K562 (cell line): ENCODE measurements around the gene MTIF3. TPM values are rescaled to one million over a fixed set of nuclear protein-coding genes. Genes with fewer than 3 reads are reported as not detected.

Source experiments
- ATAC-seq: fragments of 200-7000 bp; cut with Tn5 transposase; 3 replicates; pipeline ENCODE4 v1.9.1; 2020; ENCODE audit warnings: moderate library complexity
- BruUV-seq: library from RNA; stranded (reverse); fragments of 400-500 nt; replicated peaks from 2 replicates; lab custom pipeline; 2021; lab: Mats Ljungman, UMichigan
- CTCF ChIA-PET: fragments of 300-600 bp; formaldehyde crosslinking; extraction: SDS; loops from one replicate; lab custom pipeline; 2021; ENCODE audit warnings: low intra/inter-chr PET ratio; lab: Yijun Ruan, JAX
- POLR2A ChIA-PET: fragments of 300-600, 350-650 bp; sonication (Branson Sonifier 250); formaldehyde crosslinking; extraction: SDS; loops from one replicate; lab custom pipeline; 2021; ENCODE audit warnings: antibody characterized with exemption, inconsistent platforms; lab: Yijun Ruan, JAX
- DNase-seq, 4 experiments: peaks; one replicate each; pipeline versions ENCODE4 v3.0.0 to v3.0.0-alpha.2; 2011 to 2018; ENCODE audit warnings: low spot score in 3 of 4, mixed read lengths in 3 of 4; ENCODE audit errors: extremely low read depth in 1 of 4
- FAIRE-seq: peaks from 2 replicates; lab custom pipeline; 2011; peaks lifted over from hg19 to GRCh38; lab: Jason Lieb, UNC
- H2AFZ ChIP-seq: 2 replicates; pipeline ENCODE4 v1.6.0; 2011; ENCODE audit warnings: low read depth, low read length, control low read depth, inconsistent platforms
- H3K27ac ChIP-seq: fragments of 200-600 bp; 3 replicates; pipeline ENCODE4 v1.8.0; 2011; ENCODE audit warnings: low read depth, mild to moderate bottlenecking, control low read depth, inconsistent platforms, low read length, moderate library complexity, mixed read lengths; ENCODE audit errors: extremely low read depth
- H3K27me3 ChIP-seq, 2 experiments: fragments of 300-600 bp in 1 of 2; 2 replicates in 1 of 2; 3 replicates in 1 of 2; pipeline versions ENCODE4 v1.6.0 to v1.8.0; 2011; ENCODE audit warnings: inconsistent platforms in 2 of 2, low read length in 2 of 2, mild to moderate bottlenecking in 1 of 2, mixed read lengths in 1 of 2, moderate library complexity in 1 of 2; ENCODE audit not compliant: control insufficient read depth in 2 of 2, insufficient read depth in 2 of 2
- H3K36me3 ChIP-seq: fragments of 300-600 bp; 3 replicates; pipeline ENCODE4 v1.8.0; 2011; ENCODE audit warnings: mild to moderate bottlenecking, low read length, inconsistent platforms; ENCODE audit not compliant: control insufficient read depth, insufficient read depth
- H3K4me1 ChIP-seq, 2 experiments: fragments of 200-600 bp in 1 of 2; replicated peaks in 1 of 2; 2 replicates in 1 of 2; 3 replicates in 1 of 2; pipeline versions ENCODE4 v1.5.1 to v1.8.0; 2011; ENCODE audit warnings: inconsistent platforms in 2 of 2, low read length in 2 of 2, mild to moderate bottlenecking in 1 of 2, mixed read lengths in 1 of 2, moderate library complexity in 1 of 2; ENCODE audit not compliant: control insufficient read depth in 2 of 2, insufficient read depth in 2 of 2
- H3K4me2 ChIP-seq: 2 replicates; pipeline ENCODE4 v1.6.1; 2011; ENCODE audit warnings: low read length, control low read depth, inconsistent platforms, mixed read lengths; ENCODE audit not compliant: insufficient read depth
- H3K4me3 ChIP-seq: fragments of 200-600 bp; sonication (generic), shearing (Covaris generic); 2 replicates; pipeline ENCODE4 v1.5.1; 2016; ENCODE audit warnings: control low read depth, inconsistent platforms
- H3K79me2 ChIP-seq: fragments of 200-600 bp; 3 replicates; pipeline ENCODE4 v1.8.0; 2011; ENCODE audit warnings: low read length, inconsistent platforms; ENCODE audit not compliant: control insufficient read depth, insufficient read depth
- H3K9ac ChIP-seq, 2 experiments: 2 replicates each; pipeline versions ENCODE4 v1.6.0 to v1.6.1; 2011; ENCODE audit warnings: low read depth in 2 of 2, low read length in 2 of 2, control low read depth in 1 of 2, inconsistent platforms in 1 of 2, mild to moderate bottlenecking in 1 of 2, mixed read lengths in 1 of 2; ENCODE audit not compliant: insufficient read depth in 1 of 2
- H3K9me1 ChIP-seq: one replicate; pipeline ENCODE4 v1.6.0; 2011; ENCODE audit warnings: inconsistent platforms, mild to moderate bottlenecking, low read length, moderate library complexity; ENCODE audit not compliant: control insufficient read depth, insufficient read depth
- H3K9me3 ChIP-seq: replicated peaks from 2 replicates; pipeline ENCODE4 v1.5.1; 2011; ENCODE audit warnings: low read depth, low read length, inconsistent platforms; ENCODE audit not compliant: control insufficient read depth, insufficient read depth
- H4K20me1 ChIP-seq: replicated peaks from 2 replicates; pipeline ENCODE4 v1.6.1; 2011; ENCODE audit warnings: low read length, inconsistent platforms, mixed read lengths; ENCODE audit not compliant: control insufficient read depth, insufficient read depth
- ARNT ChIP-seq, 2 experiments: fragments of 450-650 bp; IDR thresholded peaks; 2 replicates each; pipeline ENCODE4 v1.6.1; 2016; ENCODE audit warnings: mild to moderate bottlenecking in 1 of 2
- CLOCK ChIP-seq: fragments of 250-450 bp; sonication (Bioruptor Pico); IDR thresholded peaks from 2 replicates; pipeline ENCODE4 v1.4.0; 2020; ENCODE audit warnings: mild to moderate bottlenecking, moderate library complexity, borderline replicate concordance
- SETDB1 ChIP-seq: IDR thresholded peaks from one replicate; pipeline ENCODE4 v1.6.1; 2012; ENCODE audit warnings: low read length, control low read depth, inconsistent platforms
- ZNF316 ChIP-seq: fragments of 450-650 bp; IDR thresholded peaks from 2 replicates; pipeline ENCODE4 v1.6.1; 2016
- WGBS: fragments of 100-300 bp; shearing (Covaris generic); methylation state at CpG from one replicate; pipeline ENCODE4 v1.1.6; 2016; ENCODE audit warnings: low coverage, mixed read lengths; ENCODE audit not compliant: insufficient coverage; ENCODE audit errors: missing lambda C conversion rate; 5-methylcytosine and 5-hydroxymethylcytosine counted together
- in situ Hi-C: fragments of 300-500 bp; cut with MboI; formaldehyde crosslinking; loops from 4 replicates; pipeline ENCODE4 v1.15.0; 2018; ENCODE audit warnings: inconsistent platforms, mixed read lengths
- intact Hi-C: fragments of 100-400 bp; cut with micrococcal nuclease; formaldehyde crosslinking; loops from 2 replicates; pipeline ENCODE4 v1.14.2; 2022
- polyA plus RNA-seq, 8 experiments: library from polyadenylated mRNA; depleted of rRNA in 4 of 8; stranded (reverse) in 5 of 8; unstranded in 3 of 8; fragments of >200 nt; fragmentation: Nextera tagmentation in 2 of 8; fragmentation: Illumina TruSeq in 1 of 8; extraction: Ambion mirVana in 2 of 8; extraction: Trizol in 1 of 8; gene quantifications; 2 replicates each; pipeline versions ENCODE4 v1.2.1 to v1.2.3, GENCODE V29; 2011 to 2014; ENCODE audit warnings: inconsistent platforms in 1 of 8, missing spikeins in 1 of 8
- total RNA-seq, 7 experiments: library from RNA; depleted of rRNA in 6 of 7; stranded (reverse); fragments of >200 nt in 6 of 7; fragmentation: Illumina TruSeq in 2 of 7; extraction: Trizol in 2 of 7; gene quantifications; 2 replicates each; pipeline versions ENCODE4 v1.2.1 to v1.2.3, GENCODE V29; 2011 to 2021; ENCODE audit warnings: low replicate concordance in 1 of 7

The MTIF3 gene
- total and polyA plus RNA-seq, 9 of the 15 experiments (the other 6 are each of a cell fraction or from before 2014, with no cell fraction given) = 23.5 to 73.6 (median 45.2) TPM

GRCh38 chr13:27419328-27419727 lies 31.0 kb downstream of the MTIF3 start:
- peak; percentile 58 for FAIRE-seq
- WGBS = 13% methylated on average over 1 of the region's 1 CpG
- Histone ChIP-seq H4K20me1 (no peaks in the 10 kb centered on the region), H3K4me1 (peaks cover 14 to 19% of the 10 kb centered on the region in 2 experiments; a peak in 4 of 5 replicates), H3K4me2 (no peak overlapping the region), H3K36me3 (no peaks in the 10 kb centered on the region), H3K9me1 (no peaks in the 10 kb centered on the region), H2AFZ (no peak overlapping the region), H3K27me3 (peaks cover 0 to 7% of the 10 kb centered on the region in 2 experiments; a peak in 2 of 5 replicates), H3K27ac (no peak overlapping the region), H3K9me3 (0 out of 2 replicates have a peak, but pooled peaks cover 3% of the 10 kb centered on the region), H3K9ac (no peak overlapping the region), H3K4me3 (no peak overlapping the region), H3K79me2 (peaks cover 2% of the 10 kb centered on the region; the same call in 2 of the 3 replicates)
- POLR2A ChIA-PET = interaction anchor here (0.6 kb wide), 1 partner anchor 699 kb away, joined by 3 read pairs; no protein-coding TSS in a partner anchor
- TF ChIP-seq SETDB1 (no peak), ZNF316 (peak; percentile 21; the same call in 1 of the 2 replicates), ARNT (IDR thresholded peaks at IDR 0.05) (no peak), CLOCK (no peak)
- peak in 1 of 4 experiments; percentile 22 for DNase-seq
- CTCF ChIA-PET = no interaction called here
- intact Hi-C loops (no loop called here), in situ Hi-C loops (no loop called here)
- no TSS peak for BruUV-seq
- ATAC-seq = no peak
